RWPE1 (cell line): ENCODE measurements around the gene NTM.

Experiments
- CTCF ChIA-PET: fragments of 350-600 bp; sonication (Branson Sonifier 250); formaldehyde crosslinking; extraction: SDS; loops from one replicate; lab custom pipeline; 2021; lab: Yijun Ruan, JAX
- POLR2A ChIA-PET: fragments of 400-600 bp; formaldehyde crosslinking; extraction: SDS; loops from one replicate; lab custom pipeline; 2020; ENCODE audit warnings: antibody characterized with exemption; ENCODE audit not compliant: low non-redundant PET; lab: Yijun Ruan, JAX
- DNase-seq: peaks from one replicate; pipeline ENCODE4 v3.0.0; 2012; ENCODE audit warnings: low spot score
- H3K27ac ChIP-seq: fragments of 450-650 bp; 2 replicates; pipeline ENCODE4 v1.5.1; 2017
- CTCF ChIP-seq: fragments of 450-650 bp; conservative IDR thresholded peaks from 2 replicates; pipeline ENCODE4 v1.5.1; 2017; ENCODE audit warnings: low read depth, mild to moderate bottlenecking

NTM gene

GRCh38 chr11:131703311-131703710 lies 332.9 kb downstream of the NTM start:
- TF ChIP-seq CTCF: no peak
- no peak for DNase-seq
- ChIA-PET CTCF (interaction anchor here (0.5 to 1.5 kb wide), 3 partner anchors 8 to 1045 kb away, joined by 3 read pairs; no protein-coding TSS in a partner anchor), POLR2A (no interaction called here)
- no peak overlapping the region for H3K27ac ChIP-seq

GRCh38 chr11:131704682-131705081 lies 334.3 kb downstream of the NTM start:
- H3K27ac ChIP-seq: no peak overlapping the region
- no peak for DNase-seq
- POLR2A ChIA-PET: no interaction called here
- TF ChIP-seq CTCF: no peak
- CTCF ChIA-PET: no interaction called here

GRCh38 chr11:131710511-131710910 lies 340.1 kb downstream of the NTM start:
- TF ChIP-seq CTCF: no peak
- no peak overlapping the region for H3K27ac ChIP-seq
- POLR2A ChIA-PET: no interaction called here
- CTCF ChIA-PET: no interaction called here
- DNase-seq: no peak

GRCh38 chr11:131712897-131713296 lies 342.5 kb downstream of the NTM start:
- CTCF ChIA-PET: no interaction called here
- TF ChIP-seq CTCF: no peak
- H3K27ac ChIP-seq: no peak overlapping the region
- POLR2A ChIA-PET: no interaction called here
- no peak for DNase-seq

- CTCF ChIA-PET: no interaction called here
Observed at GRCh38 chr11:131713529-131714134, 343.2 kb downstream of the NTM start.

GRCh38 chr11:131717616-131718015 lies 347.2 kb downstream of the NTM start:
- CTCF ChIA-PET: no interaction called here
- H3K27ac ChIP-seq: no peak overlapping the region
- DNase-seq: no peak
- TF ChIP-seq CTCF: no peak
- POLR2A ChIA-PET: no interaction called here

More at GRCh38 chr11:131713529-131714134, 343.2 kb downstream of the NTM start:
- no peak for TF ChIP-seq CTCF
- DNase-seq: no peak
- no peak overlapping the region for H3K27ac ChIP-seq
- POLR2A ChIA-PET: no interaction called here
